HCT116 (cell line): ENCODE measurements around the gene HSPA2. TPM values are rescaled to one million over a fixed set of nuclear protein-coding genes. Genes with fewer than 3 reads are reported as not detected.

Source experiments
- ATAC-seq: fragments of 200-7000 bp; cut with Tn5 transposase; 2 replicates; pipeline ENCODE4 v1.9.1; 2020; ENCODE audit warnings: mild to moderate bottlenecking, moderate library complexity
- BruUV-seq: library from RNA; stranded (reverse); fragments of 400-500 nt; replicated peaks from 2 replicates; lab custom pipeline; 2021; lab: Mats Ljungman, UMichigan
- CTCF ChIA-PET: fragments of 300-600 bp; sonication (Branson Sonifier 250); formaldehyde crosslinking; loops from one replicate; lab custom pipeline; 2021; ENCODE audit warnings: antibody characterized with exemption; lab: Charles Lee
- POLR2A ChIA-PET: fragments of 300-600, 350-600 bp; sonication (Branson Sonifier 250); formaldehyde crosslinking; loops from one replicate; lab custom pipeline; 2021; ENCODE audit warnings: antibody characterized with exemption; lab: Charles Lee
- RAD21 ChIA-PET, 2 experiments: fragments of 300-600 bp; sonication (Branson Sonifier 250); formaldehyde crosslinking; loops; one replicate each; lab custom pipeline; 2023; ENCODE audit warnings: low total read pairs in 2 of 2; ENCODE audit not compliant: uncharacterized antibody in 2 of 2, unreplicated experiment in 2 of 2, low non-redundant PET in 1 of 2; lab: Charles Lee
- DNase-seq: peaks from one replicate; pipeline ENCODE4 v3.0.0-alpha.2; 2010; ENCODE audit warnings: low read depth, low spot score
- H2AFZ ChIP-seq: fragments of 200-600 bp; shearing (Covaris generic), sonication (generic); 2 replicates; pipeline ENCODE4 v1.6.1; 2017; ENCODE audit warnings: low read depth, mixed run types, mixed read lengths, antibody characterized with exemption, low read length; ENCODE audit not compliant: poor library complexity, severe bottlenecking
- H3K27ac ChIP-seq: 2 replicates; pipeline ENCODE4 v1.5.1; 2012; ENCODE audit warnings: low read depth, low read length
- H3K27me3 ChIP-seq: fragments of 200-600 bp; sonication (generic); 2 replicates; pipeline ENCODE4 v1.6.1; 2016; ENCODE audit warnings: mixed run types, low read length, mixed read lengths; ENCODE audit not compliant: insufficient read depth
- H3K36me3 ChIP-seq, 2 experiments: fragments of 200-500 bp in 1 of 2; fragments of 200-600 bp in 1 of 2; sonication (Bioruptor generic) in 1 of 2; sonication (generic) in 1 of 2; 2 replicates each; pipeline versions ENCODE4 v1.5.1 to v1.6.1; 2014 to 2016; ENCODE audit warnings: low read length in 2 of 2, inconsistent platforms in 1 of 2, mixed read lengths in 1 of 2, mixed run types in 1 of 2; ENCODE audit not compliant: insufficient read depth in 2 of 2, control insufficient read depth in 1 of 2
- H3K4me1 ChIP-seq, 2 experiments: fragments of 200-600 bp in 1 of 2; sonication (generic) in 1 of 2; 2 replicates each; pipeline versions ENCODE4 v1.5.1 to v1.6.1; 2012 to 2017; ENCODE audit warnings: low read length in 2 of 2, inconsistent platforms in 1 of 2, mild to moderate bottlenecking in 1 of 2, mixed read lengths in 1 of 2, mixed run types in 1 of 2, moderate library complexity in 1 of 2; ENCODE audit not compliant: insufficient read depth in 2 of 2, control insufficient read depth in 1 of 2
- H3K4me2 ChIP-seq: fragments of 200-600 bp; sonication (generic); 2 replicates; pipeline ENCODE4 v1.6.1; 2017; ENCODE audit warnings: mixed run types, low read length, mixed read lengths
- H3K4me3 ChIP-seq, 2 experiments: fragments of 200-600 bp in 1 of 2; sonication (generic) in 1 of 2; replicated peaks in 1 of 2; 2 replicates each; pipeline ENCODE4 v1.5.1; 2011 to 2016; ENCODE audit warnings: low read length in 2 of 2, control low read depth in 1 of 2, low read depth in 1 of 2, mild to moderate bottlenecking in 1 of 2, mixed read lengths in 1 of 2, mixed run types in 1 of 2
- H3K79me2 ChIP-seq: fragments of 200-600 bp; sonication (generic); 2 replicates; pipeline ENCODE4 v1.6.1; 2017; ENCODE audit warnings: mild to moderate bottlenecking, mixed run types, low read length, moderate library complexity, mixed read lengths; ENCODE audit not compliant: insufficient read depth
- H3K9ac ChIP-seq: fragments of 200-600 bp; sonication (generic); 2 replicates; pipeline ENCODE4 v1.6.1; 2016; ENCODE audit warnings: low read length, mixed read lengths
- H3K9me2 ChIP-seq: fragments of 200-600 bp; sonication (generic), shearing (Covaris generic); 2 replicates; pipeline ENCODE4 v1.6.1; 2017; ENCODE audit warnings: mixed run types, mild to moderate bottlenecking, moderate library complexity; ENCODE audit not compliant: insufficient read depth
- H3K9me3 ChIP-seq, 2 experiments: fragments of 200-500 bp in 1 of 2; fragments of 200-600 bp in 1 of 2; sonication (Bioruptor generic) in 1 of 2; sonication (generic) in 1 of 2; 2 replicates each; pipeline ENCODE4 v1.6.1; 2014 to 2017; ENCODE audit warnings: low read length in 2 of 2, mixed read lengths in 2 of 2, inconsistent platforms in 1 of 2, low read depth in 1 of 2, mild to moderate bottlenecking in 1 of 2, mixed run types in 1 of 2, moderate library complexity in 1 of 2; ENCODE audit not compliant: control insufficient read depth in 1 of 2, insufficient read depth in 1 of 2
- H4K20me1 ChIP-seq: fragments of 200-600 bp; sonication (generic), shearing (Covaris generic); 2 replicates; pipeline ENCODE4 v1.6.1; 2017; ENCODE audit warnings: mixed run types, mild to moderate bottlenecking, moderate library complexity; ENCODE audit not compliant: insufficient read depth
- CEBPB ChIP-seq: IDR thresholded peaks from 2 replicates; pipeline ENCODE4 v1.6.1; 2012; ENCODE audit warnings: low read depth
- EGR1 ChIP-seq: IDR thresholded peaks from 2 replicates; pipeline ENCODE4 v1.6.1; 2012; ENCODE audit warnings: low read depth
- ELF1 ChIP-seq: IDR thresholded peaks from 2 replicates; pipeline ENCODE4 v1.6.1; 2012; ENCODE audit warnings: low read depth, borderline replicate concordance
- EZH2 ChIP-seq: fragments of 200-600 bp; sonication (generic); IDR thresholded peaks from 2 replicates; pipeline ENCODE4 v1.6.1; 2017; ENCODE audit warnings: antibody characterized with exemption, mixed run types
- EZH2phosphoT487 ChIP-seq: fragments of 200-600 bp; IDR thresholded peaks from 2 replicates; pipeline ENCODE4 v1.6.1; 2018; ENCODE audit warnings: antibody characterized with exemption, borderline replicate concordance
- FOSL1 ChIP-seq: IDR thresholded peaks from 2 replicates; pipeline ENCODE4 v1.6.1; 2012; ENCODE audit warnings: low read depth
- JUND ChIP-seq: IDR thresholded peaks from 2 replicates; pipeline ENCODE4 v1.6.1; 2012
- MAX ChIP-seq: IDR thresholded peaks from 2 replicates; pipeline ENCODE4 v1.6.1; 2012
- POLR2AphosphoS5 ChIP-seq: IDR thresholded peaks from 2 replicates; pipeline ENCODE4 v1.6.1; 2011; ENCODE audit warnings: mild to moderate bottlenecking, low read depth, low read length, moderate library complexity
- RAD21 ChIP-seq: IDR thresholded peaks from 2 replicates; pipeline ENCODE4 v1.6.1; 2012; ENCODE audit warnings: low read depth, mild to moderate bottlenecking
- TCF7L2 ChIP-seq: IDR thresholded peaks from 2 replicates; pipeline ENCODE4 v1.7.0; 2011; ENCODE audit warnings: borderline replicate concordance, inconsistent platforms; ENCODE audit not compliant: insufficient read depth, insufficient read length; ENCODE audit errors: extremely low read depth
- ZBTB33 ChIP-seq: IDR thresholded peaks from 2 replicates; pipeline ENCODE4 v1.6.1; 2011; ENCODE audit warnings: mild to moderate bottlenecking, low read length, moderate library complexity; ENCODE audit not compliant: insufficient replicate concordance; ENCODE audit errors: extremely low read depth
- ZFX ChIP-seq: fragments of 450-650 bp; IDR thresholded peaks from 2 replicates; pipeline ENCODE4 v1.6.1; 2017
- intact Hi-C: fragments of 100-400 bp; cut with micrococcal nuclease; formaldehyde crosslinking; loops from 2 replicates; pipeline ENCODE4 v1.10.0; 2022
- total RNA-seq: library from RNA; stranded (reverse); gene quantifications from one replicate; pipeline ENCODE4 v1.2.1, GENCODE V29; 2021; ENCODE audit not compliant: unreplicated experiment
- TF ChIP-seq, protein P1 (sequence below): IDR thresholded peaks from 2 replicates; pipeline ENCODE4 v1.6.1; 2012; ENCODE audit warnings: low read depth

HSPA2 gene
- total RNA-seq, 1 experiment from 2014 or later, result 2.5 TPM

DNA sequence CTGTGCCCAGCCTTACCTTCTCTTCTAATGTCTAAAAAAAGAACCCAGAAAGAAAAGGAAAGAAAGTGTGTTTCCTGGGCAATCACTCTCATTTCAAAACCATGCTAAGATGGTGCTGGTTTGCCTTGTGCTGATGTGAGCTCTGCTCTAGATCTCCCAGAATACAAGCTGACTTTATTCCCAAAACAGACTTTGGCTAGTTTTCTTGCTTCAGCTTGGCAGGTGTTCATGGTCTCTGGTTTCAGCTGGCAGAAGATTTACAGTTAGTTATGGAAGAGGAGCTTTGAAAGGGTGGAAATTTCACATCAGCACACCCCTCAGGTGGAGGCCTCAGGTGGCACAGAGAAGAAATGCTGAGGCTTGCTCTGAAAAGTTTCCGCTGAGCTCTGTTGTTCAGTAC, 43.6 kb downstream of the HSPA2 start:
- H3K4me3 ChIP-seq, result no peak overlapping the region
- H3K9ac ChIP-seq, result no peak overlapping the region
- no peaks in the 10 kb centered on the region for H3K27me3 ChIP-seq
- ChIA-PET RAD21 (no interaction called here), POLR2A (no interaction called here), CTCF (no interaction called here)
- intact Hi-C loops, result no loop called here
- DNase-seq (no peak), ATAC-seq (no peak)
- H3K79me2 ChIP-seq, result no peaks in the 10 kb centered on the region
- no peaks in the 10 kb centered on the region for H3K9me2 ChIP-seq
- no peak overlapping the region for H2AFZ ChIP-seq
- no peaks in the 10 kb centered on the region for H4K20me1 ChIP-seq
- no peak overlapping the region for H3K27ac ChIP-seq
- no peaks in the 10 kb centered on the region for H3K36me3 ChIP-seq
- no peak overlapping the region for H3K4me2 ChIP-seq
- no peaks in the 10 kb centered on the region for H3K9me3 ChIP-seq
- no TSS peak for BruUV-seq
- TF ChIP-seq EGR1 (no peak), ELF1 (no peak), ZFX (no peak)
- peaks cover 0 to 7% of the 10 kb centered on the region in 2 experiments; a peak in 1 of 4 replicates for H3K4me1 ChIP-seq

DNA sequence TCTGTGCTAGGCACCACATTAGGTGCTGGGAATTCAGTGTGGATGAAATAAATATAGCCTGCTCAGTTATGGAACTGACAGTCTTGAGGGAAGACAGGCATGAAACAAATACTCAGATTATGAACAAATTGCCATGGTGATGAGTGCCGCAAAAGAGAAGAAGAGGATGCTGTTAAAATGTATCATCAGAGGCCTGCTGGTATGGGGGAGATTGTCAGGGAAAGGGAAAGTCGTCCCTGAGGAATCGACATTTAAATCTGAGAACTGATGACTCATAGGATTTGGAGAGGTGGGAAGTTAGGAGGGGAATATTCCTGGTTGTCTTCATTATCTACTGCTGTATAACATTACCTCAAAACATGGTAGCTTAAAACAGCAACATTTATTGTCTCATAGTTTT, 51.3 kb downstream of the HSPA2 start:
- intact Hi-C loops, result no loop called here
- POLR2A ChIA-PET, result no interaction called here
- H3K9ac ChIP-seq, result no peak overlapping the region
- no peaks in the 10 kb centered on the region for H3K27me3 ChIP-seq
- H3K4me3 ChIP-seq, result no peak overlapping the region
- no peaks in the 10 kb centered on the region for H4K20me1 ChIP-seq
- no peaks in the 10 kb centered on the region for H3K36me3 ChIP-seq
- no peak overlapping the region for H3K27ac ChIP-seq
- no peak overlapping the region for H3K4me2 ChIP-seq
- BruUV-seq, result no TSS peak
- DNase-seq (no peak), ATAC-seq (no peak)
- CTCF ChIA-PET, result no interaction called here
- no peaks in the 10 kb centered on the region for H3K4me1 ChIP-seq
- H3K9me3 ChIP-seq, result no peaks in the 10 kb centered on the region
- no peak overlapping the region for H2AFZ ChIP-seq
- no peaks in the 10 kb centered on the region for H3K9me2 ChIP-seq
- H3K79me2 ChIP-seq, result no peaks in the 10 kb centered on the region
- TF ChIP-seq CEBPB (no peak), RAD21 (no peak), ELF1 (no peak), EZH2 (no peak), JUND (no peak), MAX (no peak), EZH2phosphoT487 (no peak), ZBTB33 (no peak), POLR2AphosphoS5 (no peak), TCF7L2 (no peak), FOSL1 (no peak), EGR1 (no peak)
- TF ChIP-seq, protein P1, sequence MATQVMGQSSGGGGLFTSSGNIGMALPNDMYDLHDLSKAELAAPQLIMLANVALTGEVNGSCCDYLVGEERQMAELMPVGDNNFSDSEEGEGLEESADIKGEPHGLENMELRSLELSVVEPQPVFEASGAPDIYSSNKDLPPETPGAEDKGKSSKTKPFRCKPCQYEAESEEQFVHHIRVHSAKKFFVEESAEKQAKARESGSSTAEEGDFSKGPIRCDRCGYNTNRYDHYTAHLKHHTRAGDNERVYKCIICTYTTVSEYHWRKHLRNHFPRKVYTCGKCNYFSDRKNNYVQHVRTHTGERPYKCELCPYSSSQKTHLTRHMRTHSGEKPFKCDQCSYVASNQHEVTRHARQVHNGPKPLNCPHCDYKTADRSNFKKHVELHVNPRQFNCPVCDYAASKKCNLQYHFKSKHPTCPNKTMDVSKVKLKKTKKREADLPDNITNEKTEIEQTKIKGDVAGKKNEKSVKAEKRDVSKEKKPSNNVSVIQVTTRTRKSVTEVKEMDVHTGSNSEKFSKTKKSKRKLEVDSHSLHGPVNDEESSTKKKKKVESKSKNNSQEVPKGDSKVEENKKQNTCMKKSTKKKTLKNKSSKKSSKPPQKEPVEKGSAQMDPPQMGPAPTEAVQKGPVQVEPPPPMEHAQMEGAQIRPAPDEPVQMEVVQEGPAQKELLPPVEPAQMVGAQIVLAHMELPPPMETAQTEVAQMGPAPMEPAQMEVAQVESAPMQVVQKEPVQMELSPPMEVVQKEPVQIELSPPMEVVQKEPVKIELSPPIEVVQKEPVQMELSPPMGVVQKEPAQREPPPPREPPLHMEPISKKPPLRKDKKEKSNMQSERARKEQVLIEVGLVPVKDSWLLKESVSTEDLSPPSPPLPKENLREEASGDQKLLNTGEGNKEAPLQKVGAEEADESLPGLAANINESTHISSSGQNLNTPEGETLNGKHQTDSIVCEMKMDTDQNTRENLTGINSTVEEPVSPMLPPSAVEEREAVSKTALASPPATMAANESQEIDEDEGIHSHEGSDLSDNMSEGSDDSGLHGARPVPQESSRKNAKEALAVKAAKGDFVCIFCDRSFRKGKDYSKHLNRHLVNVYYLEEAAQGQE, result no peak
- TF ChIP-seq, all 23 proteins: peak for 0
- RAD21 ChIA-PET, result no interaction called here
